OCI-LY7 (cell line): Measurements from ENCODE around the gene CTNNA3. TPM values are rescaled to one million over a fixed set of nuclear protein-coding genes. Genes with fewer than 3 reads are reported as not detected.

Experiments
- BruUV-seq: library from RNA; stranded (reverse); fragments of 400-500 nt; replicated peaks from 2 replicates; lab custom pipeline; 2021; lab: Mats Ljungman, UMichigan
- CTCF ChIA-PET: fragments of 300-600 bp; sonication (Branson Sonifier 250); formaldehyde crosslinking; loops from one replicate; lab custom pipeline; 2022; ENCODE audit warnings: antibody characterized with exemption; ENCODE audit not compliant: unreplicated experiment; lab: Charles Lee
- POLR2A ChIA-PET: fragments of 300-600 bp; sonication (Branson Sonifier 250); formaldehyde crosslinking; loops from one replicate; lab custom pipeline; 2022; ENCODE audit warnings: antibody characterized with exemption; lab: Charles Lee
- DNase-seq: peaks from one replicate; pipeline ENCODE4 v3.0.0-alpha.2; 2015; ENCODE audit warnings: low spot score
- H2AFZ ChIP-seq: fragments of 200-600 bp; sonication (generic), shearing (Covaris generic); 2 replicates; pipeline ENCODE4 v1.6.1; 2014; ENCODE audit warnings: mild to moderate bottlenecking, antibody characterized with exemption, low read length, moderate library complexity
- H3K27ac ChIP-seq: fragments of 200-600 bp; sonication (generic); 2 replicates; pipeline ENCODE4 v1.5.1; 2014; ENCODE audit warnings: mixed run types, low read depth, mild to moderate bottlenecking, moderate library complexity, low read length, inconsistent platforms; ENCODE audit not compliant: poor library complexity, severe bottlenecking
- H3K36me3 ChIP-seq: fragments of 200-600 bp; sonication (generic); 2 replicates; pipeline ENCODE4 v1.6.1; 2014; ENCODE audit warnings: mild to moderate bottlenecking, antibody characterized with exemption, low read length, moderate library complexity, mixed read lengths; ENCODE audit not compliant: insufficient read depth
- H3K4me1 ChIP-seq: fragments of 200-600 bp; sonication (generic); 2 replicates; pipeline ENCODE4 v1.5.1; 2014; ENCODE audit warnings: mild to moderate bottlenecking, low read length; ENCODE audit not compliant: insufficient read depth, poor library complexity, severe bottlenecking
- H3K4me2 ChIP-seq: fragments of 200-600 bp; sonication (generic); 2 replicates; pipeline ENCODE4 v1.6.1; 2014; ENCODE audit warnings: mild to moderate bottlenecking, low read length
- H3K4me3 ChIP-seq: fragments of 200-600 bp; sonication (generic); 2 replicates; pipeline ENCODE4 v1.5.1; 2014; ENCODE audit warnings: mild to moderate bottlenecking, low read depth, low read length; ENCODE audit not compliant: poor library complexity, severe bottlenecking
- H3K79me2 ChIP-seq: fragments of 200-600 bp; sonication (generic); 2 replicates; pipeline ENCODE4 v1.6.1; 2016; ENCODE audit warnings: low read depth, mild to moderate bottlenecking, low read length, moderate library complexity, mixed read lengths; ENCODE audit not compliant: insufficient read depth
- H3K9me2 ChIP-seq: fragments of 200-600 bp; sonication (generic); 2 replicates; pipeline ENCODE4 v1.6.1; 2016; ENCODE audit warnings: mild to moderate bottlenecking, low read length, mixed read lengths; ENCODE audit not compliant: insufficient read depth
- H3K9me3 ChIP-seq: fragments of 200-600 bp; sonication (generic); 2 replicates; pipeline ENCODE4 v1.6.1; 2014; ENCODE audit warnings: mild to moderate bottlenecking, mixed run types, low read length, mixed read lengths
- H4K20me1 ChIP-seq: fragments of 200-600 bp; sonication (generic); 2 replicates; pipeline ENCODE4 v1.6.1; 2014; ENCODE audit warnings: mild to moderate bottlenecking, antibody characterized with exemption, low read length, moderate library complexity, mixed read lengths; ENCODE audit not compliant: insufficient read depth
- EZH2phosphoT487 ChIP-seq: fragments of 200-600 bp; sonication (generic); IDR thresholded peaks from 2 replicates; pipeline ENCODE4 v1.6.1; 2018; ENCODE audit warnings: low read depth, borderline replicate concordance, mild to moderate bottlenecking, mixed run types, antibody characterized with exemption, low read length, moderate library complexity, mixed read lengths
- intact Hi-C: fragments of 100-400 bp; cut with micrococcal nuclease; formaldehyde crosslinking; loops from one replicate; pipeline ENCODE4 v1.10.0; 2022; ENCODE audit not compliant: unreplicated experiment
- total RNA-seq, 2 experiments: library from RNA; depleted of rRNA in 1 of 2; stranded (reverse); fragments of >200 nt in 1 of 2; shearing (Covaris generic) in 1 of 2; gene quantifications; 2 replicates each; pipeline ENCODE4 v1.2.3, GENCODE V29; 2014 to 2022
- TF ChIP-seq, protein P1 (sequence below): fragments of 200-600 bp; sonication (generic); conservative IDR thresholded peaks from 2 replicates; pipeline ENCODE4 v1.5.1; 2014; ENCODE audit warnings: mild to moderate bottlenecking, antibody characterized with exemption, low read length, moderate library complexity, mixed read lengths

The CTNNA3 gene
- total RNA-seq, 2 experiments from 2014 or later: not detected

DNA sequence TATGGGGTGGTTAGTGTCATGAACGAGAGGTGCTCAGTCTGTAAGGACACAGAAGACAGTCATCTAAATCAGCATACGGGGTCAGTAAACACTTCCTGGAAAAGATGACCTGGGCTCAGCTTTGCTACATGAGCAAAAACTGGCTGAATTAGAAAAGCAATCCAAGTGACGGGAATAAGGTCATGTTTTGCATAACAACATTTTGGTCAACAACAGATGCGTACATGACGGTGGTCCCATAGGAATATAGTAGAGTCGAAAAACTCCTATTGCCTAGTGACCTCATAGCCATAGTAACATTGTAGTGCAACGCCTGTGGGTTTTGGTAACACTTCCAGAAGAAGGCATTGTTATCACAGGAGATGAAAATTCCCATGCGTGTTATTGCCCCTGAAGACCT lies 92.9 kb downstream of the CTNNA3 start:
- no peak for TF ChIP-seq EZH2phosphoT487
- TF ChIP-seq, protein P1, sequence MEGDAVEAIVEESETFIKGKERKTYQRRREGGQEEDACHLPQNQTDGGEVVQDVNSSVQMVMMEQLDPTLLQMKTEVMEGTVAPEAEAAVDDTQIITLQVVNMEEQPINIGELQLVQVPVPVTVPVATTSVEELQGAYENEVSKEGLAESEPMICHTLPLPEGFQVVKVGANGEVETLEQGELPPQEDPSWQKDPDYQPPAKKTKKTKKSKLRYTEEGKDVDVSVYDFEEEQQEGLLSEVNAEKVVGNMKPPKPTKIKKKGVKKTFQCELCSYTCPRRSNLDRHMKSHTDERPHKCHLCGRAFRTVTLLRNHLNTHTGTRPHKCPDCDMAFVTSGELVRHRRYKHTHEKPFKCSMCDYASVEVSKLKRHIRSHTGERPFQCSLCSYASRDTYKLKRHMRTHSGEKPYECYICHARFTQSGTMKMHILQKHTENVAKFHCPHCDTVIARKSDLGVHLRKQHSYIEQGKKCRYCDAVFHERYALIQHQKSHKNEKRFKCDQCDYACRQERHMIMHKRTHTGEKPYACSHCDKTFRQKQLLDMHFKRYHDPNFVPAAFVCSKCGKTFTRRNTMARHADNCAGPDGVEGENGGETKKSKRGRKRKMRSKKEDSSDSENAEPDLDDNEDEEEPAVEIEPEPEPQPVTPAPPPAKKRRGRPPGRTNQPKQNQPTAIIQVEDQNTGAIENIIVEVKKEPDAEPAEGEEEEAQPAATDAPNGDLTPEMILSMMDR: no peak
- CTCF ChIA-PET: no interaction called here
- H3K27ac ChIP-seq: no peak overlapping the region
- H3K4me2 ChIP-seq: no peak overlapping the region
- no peaks in the 10 kb centered on the region for H3K4me1 ChIP-seq
- H3K36me3 ChIP-seq: no peaks in the 10 kb centered on the region
- H3K9me3 ChIP-seq: no peaks in the 10 kb centered on the region
- POLR2A ChIA-PET: interaction anchor here (0.8 kb wide), 1 partner anchor 8 kb away, joined by 3 read pairs; no protein-coding TSS in a partner anchor
- no peak for DNase-seq
- no peaks in the 10 kb centered on the region for H3K79me2 ChIP-seq
- H3K4me3 ChIP-seq: no peak overlapping the region
- intact Hi-C loops: no loop called here
- no TSS peak for BruUV-seq
- no peaks in the 10 kb centered on the region for H4K20me1 ChIP-seq
- H2AFZ ChIP-seq: no peak overlapping the region
- H3K9me2 ChIP-seq: no peaks in the 10 kb centered on the region

DNA sequence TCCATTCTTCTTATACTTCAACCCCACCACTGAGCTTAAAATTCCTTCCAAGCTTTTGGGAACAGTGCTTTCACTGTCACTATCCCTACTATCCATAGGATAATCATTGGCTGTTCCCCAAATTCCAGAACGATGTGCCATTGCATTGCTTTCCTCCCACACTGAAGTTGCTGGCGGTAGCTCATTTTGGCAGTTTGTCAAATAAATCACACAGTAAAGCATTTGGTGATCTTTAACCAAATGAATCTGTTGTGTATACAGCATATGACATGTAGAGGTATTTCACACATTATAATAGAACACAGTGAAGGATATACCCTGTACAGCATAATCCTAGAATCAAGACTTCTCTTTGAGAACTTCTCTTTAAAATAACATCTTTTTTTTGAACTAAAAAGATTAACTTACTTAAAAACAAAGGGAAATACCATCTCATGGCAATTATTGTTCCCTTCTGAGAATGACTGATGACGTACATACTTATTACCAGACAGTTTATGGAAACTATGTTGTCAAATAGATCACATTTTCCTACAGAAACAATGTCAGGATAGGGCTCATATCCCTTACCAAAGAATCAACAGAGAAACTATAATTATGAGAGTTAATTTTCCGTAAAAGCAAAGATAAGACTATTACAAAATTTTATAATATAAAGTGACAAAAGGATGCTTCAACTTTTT lies 93.6 kb downstream of the CTNNA3 start:
- H3K36me3 ChIP-seq: no peaks in the 10 kb centered on the region
- intact Hi-C loops: no loop called here
- H3K9me2 ChIP-seq: no peaks in the 10 kb centered on the region
- no peak overlapping the region for H3K27ac ChIP-seq
- POLR2A ChIA-PET: no interaction called here
- CTCF ChIA-PET: no interaction called here
- no peaks in the 10 kb centered on the region for H3K4me1 ChIP-seq
- no peak for TF ChIP-seq EZH2phosphoT487
- TF ChIP-seq, protein P1: no peak
- DNase-seq: no peak
- no peaks in the 10 kb centered on the region for H3K9me3 ChIP-seq
- no peaks in the 10 kb centered on the region for H4K20me1 ChIP-seq
- no peaks in the 10 kb centered on the region for H3K79me2 ChIP-seq
- BruUV-seq: no TSS peak
- no peak overlapping the region for H2AFZ ChIP-seq
- H3K4me2 ChIP-seq: no peak overlapping the region
- no peak overlapping the region for H3K4me3 ChIP-seq

DNA sequence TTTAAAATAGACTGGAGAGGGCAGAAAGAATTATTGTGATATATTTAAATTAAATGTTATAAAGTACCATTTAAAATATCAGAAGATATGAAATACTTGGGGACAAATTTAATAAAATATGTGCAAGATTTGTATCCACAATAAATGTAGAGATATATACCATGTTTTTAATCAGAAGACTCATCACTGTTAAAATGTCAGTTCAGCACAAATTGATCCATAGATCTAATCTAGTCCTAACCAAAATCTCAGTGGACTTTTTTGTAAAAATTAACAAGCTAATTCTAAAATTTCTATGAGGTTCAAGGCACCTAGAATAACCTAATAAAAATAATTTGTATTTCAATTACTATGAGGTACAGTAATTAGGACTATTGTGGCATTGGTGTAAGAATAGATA lies 96.4 kb downstream of the CTNNA3 start:
- H4K20me1 ChIP-seq: no peaks in the 10 kb centered on the region
- intact Hi-C loops: no loop called here
- no peaks in the 10 kb centered on the region for H3K36me3 ChIP-seq
- no peak overlapping the region for H3K4me2 ChIP-seq
- H3K27ac ChIP-seq: no peak overlapping the region
- no peak overlapping the region for H2AFZ ChIP-seq
- no peaks in the 10 kb centered on the region for H3K79me2 ChIP-seq
- no peak for DNase-seq
- no peaks in the 10 kb centered on the region for H3K4me1 ChIP-seq
- H3K9me2 ChIP-seq: no peaks in the 10 kb centered on the region
- POLR2A ChIA-PET: no interaction called here
- H3K4me3 ChIP-seq: no peak overlapping the region
- TF ChIP-seq, protein P1: no peak
- no peak for TF ChIP-seq EZH2phosphoT487
- BruUV-seq: no TSS peak
- H3K9me3 ChIP-seq: no peaks in the 10 kb centered on the region
- CTCF ChIA-PET: no interaction called here
